Thyroid gland (tissue), 4 donors: ENCODE results near the gene VPS26C. TPM values are rescaled to one million over a fixed set of nuclear protein-coding genes. Genes with fewer than 3 reads are reported as not detected.

Experiments used
- DNase-seq, 2 donors: peaks; one replicate each; pipeline ENCODE4 v3.0.0-alpha.2; 2019
- H3K27ac ChIP-seq, 3 donors: fragments of 200-600 bp; sonication (generic); 1 replicate in 2 of 3; 2 replicates in 1 of 3; pipeline ENCODE4 v1.5.1; 2016 to 2019; ENCODE audit warnings: mild to moderate bottlenecking in 1 of 3, moderate library complexity in 1 of 3
- H3K27me3 ChIP-seq: fragments of 200-600 bp; sonication (generic); one replicate; pipeline ENCODE4 v1.5.1; 2019
- H3K36me3 ChIP-seq, 2 donors: fragments of 200-600 bp; sonication (generic); one replicate each; pipeline ENCODE4 v1.5.1; 2016 to 2019
- H3K4me1 ChIP-seq, 2 donors: fragments of 200-600 bp; sonication (generic); one replicate each; pipeline ENCODE4 v1.5.1; 2017 to 2019
- H3K4me3 ChIP-seq, 3 donors: fragments of 200-600 bp; sonication (generic); replicated peaks in 1 of 3; 1 replicate in 2 of 3; 2 replicates in 1 of 3; pipeline ENCODE4 v1.5.1; 2016; ENCODE audit warnings: mild to moderate bottlenecking in 1 of 3
- H3K9me3 ChIP-seq: fragments of 200-600 bp; sonication (generic); one replicate; pipeline ENCODE4 v1.5.1; 2017
- CTCF ChIP-seq, 6 experiments: fragments of 200-600 bp in 3 of 6; fragments of 450-650 bp in 3 of 6; sonication (generic) in 3 of 6; IDR thresholded peaks; one replicate each; pipeline ENCODE4 v1.5.1; 2016 to 2019; ENCODE audit warnings: antibody characterized with exemption in 6 of 6, mild to moderate bottlenecking in 2 of 6, inconsistent platforms in 1 of 6, moderate library complexity in 1 of 6
- POLR2A ChIP-seq, 2 donors: fragments of 450-650 bp; IDR thresholded peaks; one replicate each; pipeline ENCODE4 v1.6.1; 2017; ENCODE audit warnings: antibody characterized with exemption in 2 of 2, mild to moderate bottlenecking in 2 of 2, moderate library complexity in 1 of 2
- WGBS, 2 donors: methylation state at CpG; one replicate each; pipeline ENCODE4 v1.1.5; 2017; 5-methylcytosine and 5-hydroxymethylcytosine counted together
- intact Hi-C: fragments of 100-400 bp; cut with DNase I; formaldehyde crosslinking; loops from one replicate; pipeline ENCODE4 v1.15.1; 2023
- total RNA-seq, 4 donors: library from RNA; depleted of rRNA; stranded (reverse); fragments of >200 nt; gene quantifications; one replicate each; pipeline ENCODE4 v1.2.3, GENCODE V29; 2016

The VPS26C gene
- total RNA-seq, 4 donors from 2014 or later = 44.8 to 76.2 (median 62.0) TPM

- H3K27ac ChIP-seq = no peak overlapping the region
These were observed 75.1 kb downstream of the VPS26C start for GRCh38 chr21:37192019-37192418.

GRCh38 chr21:37188825-37189224 lies 78.3 kb downstream of the VPS26C start:
- intact Hi-C loops = no loop called here
- DNase-seq = no peak
- 98 to 100% methylated on average over 1 of the region's 1 CpG for WGBS, 2 donors
- no peak overlapping the region for H3K27ac ChIP-seq
- H3K4me1 ChIP-seq = no peaks in the 10 kb centered on the region
- H3K36me3 ChIP-seq = peaks cover 21 to 37% of the 10 kb centered on the region in 2 donors
- H3K9me3 ChIP-seq = no peaks in the 10 kb centered on the region
- TF ChIP-seq POLR2A (IDR thresholded peaks at IDR 0.05) = no peak
- TF ChIP-seq CTCF (IDR thresholded peaks at IDR 0.05) = no peak
- H3K27me3 ChIP-seq = no peaks in the 10 kb centered on the region
- no peak overlapping the region for H3K4me3 ChIP-seq

More at GRCh38 chr21:37192019-37192418, 75.1 kb downstream of the VPS26C start:
- H3K27me3 ChIP-seq = no peaks in the 10 kb centered on the region
- H3K4me3 ChIP-seq = no peak overlapping the region
- no peak for DNase-seq
- TF ChIP-seq POLR2A (IDR thresholded peaks at IDR 0.05) (no peak), CTCF (IDR thresholded peaks at IDR 0.05) (no peak)
- WGBS, 2 donors = 72 to 78% methylated on average over 2 of the region's 2 CpGs
- no peaks in the 10 kb centered on the region for H3K4me1 ChIP-seq
- H3K9me3 ChIP-seq = no peaks in the 10 kb centered on the region
- intact Hi-C loops = no loop called here
- H3K36me3 ChIP-seq = peaks cover 13 to 38% of the 10 kb centered on the region in 2 donors

GRCh38 chr21:37186983-37187382 lies 80.2 kb downstream of the VPS26C start:
- Histone ChIP-seq H3K27me3 (no peaks in the 10 kb centered on the region), H3K4me1 (no peaks in the 10 kb centered on the region), H3K9me3 (no peaks in the 10 kb centered on the region), H3K36me3 (peaks cover 21 to 43% of the 10 kb centered on the region in 2 donors), H3K4me3 (no peak overlapping the region), H3K27ac (no peak overlapping the region)
- no peak for TF ChIP-seq CTCF (IDR thresholded peaks at IDR 0.05)
- no peak for TF ChIP-seq POLR2A (IDR thresholded peaks at IDR 0.05)
- no peak for DNase-seq
- WGBS, 2 donors = 82 to 88% methylated on average over 2 of the region's 2 CpGs
- intact Hi-C loops = no loop called here

GRCh38 chr21:37184784-37185593 lies 82.1 kb downstream of the VPS26C start:
- WGBS, 2 donors = 96 to 97% methylated on average over 9 of the region's 9 CpGs
- Histone ChIP-seq H3K36me3 (peaks cover 21 to 35% of the 10 kb centered on the region in 2 donors), H3K9me3 (no peaks in the 10 kb centered on the region), H3K27me3 (no peaks in the 10 kb centered on the region), H3K4me3 (no peak overlapping the region), H3K27ac (no peak overlapping the region), H3K4me1 (no peaks in the 10 kb centered on the region)
- DNase-seq = no peak
- no peak for TF ChIP-seq CTCF (IDR thresholded peaks at IDR 0.05)
- TF ChIP-seq POLR2A (IDR thresholded peaks at IDR 0.05) = no peak
- intact Hi-C loops = no loop called here

GRCh38 chr21:37183749-37184148 lies 83.4 kb downstream of the VPS26C start:
- intact Hi-C loops = no loop called here

More at GRCh38 chr21:37183749-37184148, 83.4 kb downstream of the VPS26C start:
- Histone ChIP-seq H3K36me3 (peaks cover 18 to 24% of the 10 kb centered on the region in 2 donors), H3K4me3 (no peak overlapping the region), H3K27me3 (no peaks in the 10 kb centered on the region), H3K4me1 (no peaks in the 10 kb centered on the region), H3K27ac (no peak overlapping the region), H3K9me3 (no peaks in the 10 kb centered on the region)
- WGBS, 2 donors = 89 to 95% methylated on average over 3 of the region's 3 CpGs
- DNase-seq = no peak
- TF ChIP-seq CTCF (IDR thresholded peaks at IDR 0.05) (no peak), POLR2A (IDR thresholded peaks at IDR 0.05) (no peak)
